GM23338 (cell line): ENCODE measurements around the gene STX8. TPM values are rescaled to one million over a fixed set of nuclear protein-coding genes. Genes with fewer than 3 reads are reported as not detected.

Experiments used
- ATAC-seq: fragments of 200-7000 bp; cut with Tn5 transposase; 3 replicates; pipeline ENCODE4 v1.9.1; 2020
- DNase-seq: peaks from one replicate; pipeline ENCODE4 v3.0.0-alpha.2; 2015; ENCODE audit warnings: low spot score
- H2AFZ ChIP-seq: fragments of 200-600 bp; sonication (generic); 2 replicates; pipeline ENCODE4 v1.8.0; 2016; ENCODE audit warnings: antibody characterized with exemption, mild to moderate bottlenecking, moderate library complexity
- H3F3A ChIP-seq: fragments of 200-600 bp; sonication (generic); replicated peaks from 2 replicates; pipeline ENCODE4 v1.8.0; 2017; ENCODE audit warnings: antibody characterized with exemption, mixed run types, low read depth
- H3K27ac ChIP-seq: fragments of 200-600 bp; sonication (generic); 2 replicates; pipeline ENCODE4 v1.6.1; 2016; ENCODE audit warnings: low read depth
- H3K27me3 ChIP-seq: fragments of 200-600 bp; sonication (generic); 2 replicates; pipeline ENCODE4 v1.8.0; 2016; ENCODE audit warnings: mild to moderate bottlenecking, mixed run types, moderate library complexity; ENCODE audit not compliant: insufficient read depth
- H3K36me3 ChIP-seq: fragments of 200-600 bp; sonication (generic); 2 replicates; pipeline ENCODE4 v1.8.0; 2016; ENCODE audit warnings: mild to moderate bottlenecking; ENCODE audit not compliant: insufficient read depth
- H3K4me1 ChIP-seq: fragments of 200-600 bp; sonication (generic); 2 replicates; pipeline ENCODE4 v1.8.0; 2016; ENCODE audit warnings: mild to moderate bottlenecking, moderate library complexity; ENCODE audit not compliant: insufficient read depth
- H3K4me2 ChIP-seq: fragments of 200-600 bp; sonication (generic); 2 replicates; pipeline ENCODE4 v1.7.1; 2017; ENCODE audit warnings: mixed run types
- H3K4me3 ChIP-seq: fragments of 200-600 bp; sonication (generic); 2 replicates; pipeline ENCODE4 v1.6.1; 2016; ENCODE audit warnings: mixed run types
- H3K79me2 ChIP-seq: fragments of 200-600 bp; sonication (generic); replicated peaks from 2 replicates; pipeline ENCODE4 v1.8.0; 2017; ENCODE audit warnings: mild to moderate bottlenecking; ENCODE audit not compliant: insufficient read depth
- H3K9me2 ChIP-seq: fragments of 200-600 bp; sonication (generic); 2 replicates; pipeline ENCODE4 v1.8.0; 2017; ENCODE audit not compliant: insufficient read depth
- H4K20me1 ChIP-seq: fragments of 200-600 bp; sonication (generic); replicated peaks from 2 replicates; pipeline ENCODE4 v1.8.0; 2017; ENCODE audit warnings: mild to moderate bottlenecking; ENCODE audit not compliant: insufficient read depth
- H3K27ac Mint-ChIP-seq: 2 replicates; pipeline ENCODE4 v1.8.0; 2020; ENCODE audit warnings: inconsistent platforms, mild to moderate bottlenecking, moderate library complexity, mixed read lengths
- H3K27me3 Mint-ChIP-seq: 3 replicates; pipeline ENCODE4 v1.8.0; 2022; ENCODE audit warnings: low read depth, mild to moderate bottlenecking, moderate library complexity, mixed read lengths, inconsistent platforms; ENCODE audit not compliant: insufficient read depth, poor library complexity
- H3K36me3 Mint-ChIP-seq: 3 replicates; pipeline ENCODE4 v1.8.0; 2021; ENCODE audit warnings: low read depth, mild to moderate bottlenecking, inconsistent platforms, moderate library complexity, mixed read lengths
- H3K4me1 Mint-ChIP-seq: 3 replicates; pipeline ENCODE4 v1.8.0; 2020; ENCODE audit warnings: mild to moderate bottlenecking, inconsistent platforms, mixed read lengths
- H3K4me3 Mint-ChIP-seq: 3 replicates; pipeline ENCODE4 v1.8.0; 2021; ENCODE audit warnings: moderate library complexity, mild to moderate bottlenecking, inconsistent platforms, mixed read lengths
- H3K9me3 Mint-ChIP-seq: 3 replicates; pipeline ENCODE4 v1.8.0; 2020; ENCODE audit warnings: moderate library complexity, mild to moderate bottlenecking, inconsistent platforms, mixed read lengths
- CREB1 ChIP-seq: fragments of 250-450 bp; sonication (Bioruptor Pico); IDR thresholded peaks from 2 replicates; pipeline ENCODE4 v1.5.0; 2020; ENCODE audit warnings: low read depth, mild to moderate bottlenecking, moderate library complexity
- ETS1 ChIP-seq: IDR thresholded peaks from 2 replicates; pipeline ENCODE4 v1.6.1; 2016; ENCODE audit warnings: antibody characterized with exemption
- EZH2 ChIP-seq: fragments of 200-600 bp; sonication (generic); IDR thresholded peaks from one replicate; pipeline ENCODE4 v1.8.0; 2017; ENCODE audit warnings: antibody characterized with exemption, mild to moderate bottlenecking, low read depth; ENCODE audit not compliant: unreplicated experiment
- EZH2phosphoT487 ChIP-seq: fragments of 200-600 bp; sonication (generic); IDR thresholded peaks from one replicate; pipeline ENCODE4 v1.8.1; 2018; ENCODE audit warnings: antibody characterized with exemption; ENCODE audit not compliant: unreplicated experiment
- STAT1 ChIP-seq: IDR thresholded peaks from one replicate; pipeline ENCODE4 v1.6.1; 2016; ENCODE audit warnings: antibody characterized with exemption; ENCODE audit not compliant: unreplicated experiment
- ZNF462 ChIP-seq: fragments of 250-450 bp; sonication (Bioruptor Pico); IDR thresholded peaks from 2 replicates; pipeline ENCODE4 v1.5.0; 2020; ENCODE audit warnings: mild to moderate bottlenecking, moderate library complexity
- polyA plus RNA-seq: library from polyadenylated mRNA; unstranded; fragments of >200 nt; fragmentation: Nextera tagmentation; extraction: Ambion mirVana; gene quantifications from 2 replicates; pipeline ENCODE4 v1.2.1, GENCODE V29; 2016
- total RNA-seq: library from RNA; depleted of rRNA; stranded (reverse); fragments of >200 nt; shearing (Covaris generic); gene quantifications from 2 replicates; pipeline ENCODE4 v1.2.3, GENCODE V29; 2014

STX8 gene
- total and polyA plus RNA-seq, 2 experiments from 2014 or later, result 59.4 to 82.3 TPM

- TF ChIP-seq ZNF462, result no peak
- no peak for TF ChIP-seq STAT1
These were observed 166.5 kb downstream of the STX8 start (continued) for GRCh38 chr17:9408868-9409829.

DNA sequence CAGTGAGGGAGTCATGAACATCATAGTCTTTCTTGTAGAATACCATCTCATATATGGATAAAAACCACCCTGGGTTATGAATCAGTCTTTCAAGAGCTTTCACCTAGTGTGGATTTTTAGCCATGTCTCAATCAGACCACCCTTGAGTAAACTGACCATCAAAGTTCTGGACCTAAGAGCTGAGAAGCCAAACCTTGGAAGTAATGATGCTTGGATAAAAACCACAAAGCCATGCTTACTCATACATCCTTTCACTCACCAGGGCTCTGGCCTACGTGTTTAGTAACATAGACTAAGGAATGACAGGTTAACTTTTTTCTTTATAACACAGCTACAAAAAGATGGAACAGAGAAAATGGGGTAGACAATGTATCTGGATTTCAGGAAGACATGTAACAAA, 167.2 kb downstream of the STX8 start:
- H3F3A ChIP-seq, result no peaks in the 10 kb centered on the region
- no peak for DNase-seq
- Mint-ChIP-seq H3K27ac (no peak overlapping the region), H3K27me3 (peaks cover 2% of the 10 kb centered on the region), H3K36me3 (no peaks in the 10 kb centered on the region), H3K4me1 (peaks cover 28% of the 10 kb centered on the region), H3K9me3 (no peaks in the 10 kb centered on the region), H3K4me3 (no peak overlapping the region)
- no peak overlapping the region for H3K4me3 ChIP-seq
- H3K4me1 ChIP-seq, result peaks cover 7% of the 10 kb centered on the region; the same call in 1 of the 2 replicates
- H2AFZ ChIP-seq, result no peak overlapping the region
- TF ChIP-seq CREB1 (CRISPR knock-in tag), result no peak
- TF ChIP-seq ETS1, result no peak
- no peak for TF ChIP-seq EZH2
- TF ChIP-seq EZH2phosphoT487, result no peak
- no peak for ATAC-seq
- H3K27ac ChIP-seq, result no peak overlapping the region
- H3K27me3 ChIP-seq, result no peaks in the 10 kb centered on the region
- no peaks in the 10 kb centered on the region for H4K20me1 ChIP-seq
- H3K36me3 ChIP-seq, result no peaks in the 10 kb centered on the region; the same call in 1 of the 2 replicates
- H3K9me2 ChIP-seq, result no peaks in the 10 kb centered on the region; the same call in 1 of the 2 replicates
- H3K79me2 ChIP-seq, result no peaks in the 10 kb centered on the region
- H3K4me2 ChIP-seq, result no peak overlapping the region
